UCSD-AML1 (cell line): ENCODE data around the gene ING3.

Experiments
- DNase-seq: peaks from one replicate; lab custom pipeline; 2025; ENCODE audit not compliant: unreplicated experiment; lab: John Stamatoyannopoulos, UW

Gene ING3

GRCh38 chr7:121024611-121025010 is 74.0 kb downstream of the ING3 start:
- DNase-seq, result no peak

- DNase-seq, result no peak
Measured at GRCh38 chr7:121026159-121026558, 75.6 kb downstream of the ING3 start.

DNA sequence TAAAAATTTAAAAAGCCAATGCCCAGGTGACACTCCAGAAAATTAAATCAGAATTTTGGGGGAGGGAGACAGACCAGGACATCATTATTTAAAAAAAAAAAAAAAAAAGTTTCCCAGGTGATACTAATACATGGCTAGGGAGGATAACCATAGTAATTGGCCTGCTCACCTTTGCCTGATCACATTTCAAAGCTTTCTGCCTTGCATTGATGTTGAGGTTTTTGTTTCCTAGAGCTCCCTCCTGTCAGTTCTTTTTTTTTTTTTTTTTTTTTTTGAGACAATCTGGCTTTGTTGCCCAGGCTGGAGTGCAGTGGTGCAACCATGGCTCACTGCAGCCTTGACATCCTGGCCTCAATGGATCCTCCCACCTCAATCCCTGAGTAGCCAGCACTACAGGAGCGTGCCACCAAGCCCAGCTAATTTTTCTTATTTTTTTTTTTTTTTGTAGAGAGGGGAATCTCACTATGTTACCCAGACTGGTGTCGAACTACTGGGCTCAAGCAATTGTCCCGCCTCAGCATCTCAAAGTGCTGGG is 76.1 kb downstream of the ING3 start:
- DNase-seq, result no peak
